K562 (cell line): Measurements from ENCODE around the gene SPRR2D.

Experiments used
- CREB1 ChIP-seq, 2 experiments: sonication (generic) in 1 of 2; formaldehyde crosslinking in 1 of 2; IDR thresholded peaks; 2 replicates each; pipeline versions ENCODE4 v1.6.1 to v1.8.0; 2012 to 2022; ENCODE audit warnings: inconsistent platforms in 1 of 2, mild to moderate bottlenecking in 1 of 2, missing genetic modification reagents in 1 of 2, moderate library complexity in 1 of 2
- EP300 ChIP-seq: IDR thresholded peaks from 2 replicates; pipeline ENCODE4 v1.6.1; 2012; ENCODE audit warnings: low read length, improper control_type of control experiment
- HDAC1 ChIP-seq, 2 experiments: fragments of 450-650 bp; IDR thresholded peaks; 2 replicates each; pipeline ENCODE4 v1.6.1; 2016 to 2017; ENCODE audit warnings: inconsistent platforms in 1 of 2, mild to moderate bottlenecking in 1 of 2, moderate library complexity in 1 of 2
- MAFF ChIP-seq: IDR thresholded peaks from 2 replicates; pipeline ENCODE4 v1.6.1; 2012; ENCODE audit warnings: low read length, improper control_type of control experiment
- MAZ ChIP-seq, 2 experiments: fragments of 450-650 bp in 1 of 2; sonication (generic) in 1 of 2; formaldehyde crosslinking; IDR thresholded peaks in 1 of 2; conservative IDR thresholded peaks in 1 of 2; 2 replicates each; pipeline versions ENCODE4 v1.4.0 to v1.5.0; 2020; ENCODE audit warnings: mild to moderate bottlenecking in 1 of 2, missing genetic modification reagents in 1 of 2
- THRAP3 ChIP-seq: fragments of 450-650 bp; IDR thresholded peaks from 2 replicates; pipeline ENCODE4 v1.6.1; 2016; ENCODE audit warnings: mild to moderate bottlenecking, inconsistent platforms, borderline replicate concordance
- ZNF518B ChIP-seq: fragments of 250-450 bp; sonication (Bioruptor Pico); IDR thresholded peaks from 2 replicates; pipeline ENCODE4 v1.5.0; 2021; ENCODE audit warnings: mild to moderate bottlenecking, moderate library complexity

- TF ChIP-seq MAZ (CRISPR knock-in tag; conservative IDR thresholded peaks at IDR 0.05 in 1 of 2, IDR thresholded peaks at IDR 0.05 in 1 of 2) (no peak), EP300 (no peak), ZNF518B (CRISPR knock-in tag) (no peak), MAFF (no peak), CREB1 (IDR thresholded peaks at IDR 0.05) (no peak), CREB1 (CRISPR knock-in tag; IDR thresholded peaks at IDR 0.05) (no peak), HDAC1 (IDR thresholded peaks at IDR 0.05) (no peak), THRAP3 (no peak)
Measured at GRCh38 chr1:153057375-153057774, 16.5 kb upstream of the SPRR2D start, which contains the start of gene SPRR2A.
